Ramos (cell line): Measurements from ENCODE around the gene RNF32.
"Not testable (repeated sequence)": the region's sequence is repeated elsewhere in the genome, so short reads cannot be mapped to it uniquely, and the experiment has no call there.

Experiments
- in situ Hi-C: fragments of 300-500 bp; cut with MboI; formaldehyde crosslinking; loops from one replicate; pipeline ENCODE4 v1.14.3; 2022; ENCODE audit warnings: low sequenced_read_pairs; ENCODE audit not compliant: unreplicated experiment

RNF32 gene

DNA sequence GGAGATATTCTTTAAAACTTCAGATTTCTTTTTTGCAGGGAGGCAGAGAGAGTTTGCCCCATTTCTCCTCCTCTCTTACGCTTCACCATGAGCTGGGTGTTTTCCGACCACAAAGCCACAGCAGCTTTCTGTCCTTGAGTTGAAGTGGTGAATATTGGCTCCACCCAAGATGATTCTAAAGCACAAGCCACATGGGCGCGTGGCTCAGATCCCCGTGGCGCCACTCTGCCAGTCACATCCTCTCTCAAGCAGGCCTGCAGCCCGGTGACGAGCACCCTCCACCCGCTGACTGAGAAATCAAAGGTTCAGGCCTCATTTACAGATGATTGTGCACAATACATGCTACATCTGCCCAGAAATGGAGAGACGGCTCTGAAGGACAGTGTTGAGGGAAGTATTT, 27.6 kb upstream of the RNF32 start:
- in situ Hi-C loops = no loop called here

DNA sequence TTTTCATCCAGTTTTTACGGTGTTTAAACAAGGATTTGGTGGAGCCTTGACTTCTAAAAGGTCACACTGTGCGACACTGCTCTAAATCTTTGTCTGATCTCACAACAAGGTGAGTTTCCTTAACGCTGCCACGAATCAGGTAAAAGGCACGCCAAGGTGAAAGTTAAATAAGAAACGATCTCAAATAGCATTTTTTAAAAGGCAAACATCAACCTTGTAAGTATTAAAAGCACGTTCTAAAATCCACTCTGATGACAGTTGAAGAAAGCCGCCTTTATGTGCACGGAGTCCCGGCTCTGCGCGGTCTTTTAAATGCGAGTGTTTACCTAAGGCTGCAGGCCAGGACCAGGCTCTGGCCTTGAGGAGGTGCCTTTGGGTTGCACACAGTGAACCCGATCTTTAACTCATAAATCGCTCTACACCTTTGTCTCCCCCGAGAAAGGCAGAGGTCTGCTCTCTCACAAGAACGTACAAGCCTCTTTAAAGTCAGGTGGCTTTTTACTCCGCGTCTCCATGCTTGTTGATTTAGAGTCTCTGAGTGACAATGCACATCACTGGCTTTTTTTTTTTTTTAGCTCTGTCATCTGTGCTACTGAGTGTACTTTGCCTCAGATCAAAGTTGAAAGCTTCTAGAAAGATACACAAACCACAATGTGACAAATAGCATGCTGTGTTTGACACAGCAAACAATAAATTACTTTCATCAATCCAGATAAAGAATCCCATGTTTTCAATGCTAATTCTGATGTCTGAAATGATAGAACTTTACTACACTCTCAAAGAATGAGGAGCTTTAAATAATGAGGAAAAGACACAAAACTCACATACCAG, 25.9 kb upstream of the RNF32 start:
- in situ Hi-C loops = no loop called here

DNA sequence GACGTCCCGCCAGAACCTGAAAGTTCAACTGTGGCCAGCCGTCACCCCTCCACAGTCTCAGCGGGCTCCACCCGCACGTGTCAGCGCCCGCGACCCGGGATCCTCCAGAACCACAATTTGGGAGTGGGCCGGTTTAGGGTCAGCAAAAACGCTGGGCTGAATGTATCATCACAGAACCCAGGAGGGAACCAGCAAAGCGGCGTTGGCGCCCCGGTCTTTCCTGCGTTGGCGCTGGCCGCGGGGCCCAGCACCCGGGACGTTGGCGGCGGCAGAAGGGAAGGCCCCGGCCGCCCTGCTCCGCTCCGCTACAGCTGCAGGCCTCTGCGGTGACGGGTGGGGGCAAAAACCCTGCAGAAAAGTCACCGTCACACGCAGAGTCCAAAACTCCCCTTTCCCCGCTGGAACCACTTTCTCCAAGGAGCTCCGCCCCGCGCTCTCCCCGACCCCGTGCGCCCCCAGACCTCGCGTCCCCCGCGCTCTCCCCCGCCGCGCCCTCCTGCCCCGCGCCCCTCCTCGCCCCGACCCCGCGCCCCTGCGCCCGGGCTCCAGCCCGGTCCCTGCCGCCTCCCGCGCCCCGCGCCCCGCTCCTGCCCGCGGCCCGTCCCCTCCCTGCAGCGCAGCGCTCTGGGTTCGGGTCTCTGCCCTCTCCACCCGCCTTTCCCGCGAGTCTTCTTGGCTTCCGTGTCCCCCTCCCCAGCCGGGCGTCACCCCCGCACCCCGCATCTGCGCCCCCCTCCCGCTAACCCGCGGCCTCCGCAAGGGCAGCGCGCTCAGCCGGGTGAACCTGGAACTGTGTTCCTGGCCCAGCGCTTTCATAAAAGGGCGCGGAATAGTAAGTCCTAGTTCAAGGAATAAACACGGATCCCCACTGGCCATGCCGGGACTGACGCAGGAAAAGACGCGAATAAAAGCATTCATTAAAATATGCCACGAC, 24.0 kb upstream of the RNF32 start:
- in situ Hi-C loops = no loop called here

DNA sequence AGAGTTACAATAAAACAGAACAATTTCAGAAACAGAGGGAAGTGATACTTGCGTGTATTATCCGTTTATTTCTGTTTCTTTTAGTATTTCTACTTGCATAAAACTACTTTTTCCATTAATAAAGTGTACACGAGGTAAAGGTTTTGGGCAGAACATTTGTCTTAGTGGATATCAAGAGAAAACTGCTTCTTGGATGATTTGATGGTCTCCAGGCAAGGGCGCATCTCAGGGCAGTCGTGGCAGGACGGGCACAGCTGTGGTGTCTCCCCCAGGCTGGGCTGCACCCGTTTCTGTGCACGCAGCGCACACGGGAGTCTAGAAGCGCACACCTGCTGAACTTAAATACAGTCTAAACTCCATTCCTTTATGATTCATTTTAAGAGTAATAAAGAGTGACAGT, 23.4 kb upstream of the RNF32 start:
- in situ Hi-C loops = no loop called here

DNA sequence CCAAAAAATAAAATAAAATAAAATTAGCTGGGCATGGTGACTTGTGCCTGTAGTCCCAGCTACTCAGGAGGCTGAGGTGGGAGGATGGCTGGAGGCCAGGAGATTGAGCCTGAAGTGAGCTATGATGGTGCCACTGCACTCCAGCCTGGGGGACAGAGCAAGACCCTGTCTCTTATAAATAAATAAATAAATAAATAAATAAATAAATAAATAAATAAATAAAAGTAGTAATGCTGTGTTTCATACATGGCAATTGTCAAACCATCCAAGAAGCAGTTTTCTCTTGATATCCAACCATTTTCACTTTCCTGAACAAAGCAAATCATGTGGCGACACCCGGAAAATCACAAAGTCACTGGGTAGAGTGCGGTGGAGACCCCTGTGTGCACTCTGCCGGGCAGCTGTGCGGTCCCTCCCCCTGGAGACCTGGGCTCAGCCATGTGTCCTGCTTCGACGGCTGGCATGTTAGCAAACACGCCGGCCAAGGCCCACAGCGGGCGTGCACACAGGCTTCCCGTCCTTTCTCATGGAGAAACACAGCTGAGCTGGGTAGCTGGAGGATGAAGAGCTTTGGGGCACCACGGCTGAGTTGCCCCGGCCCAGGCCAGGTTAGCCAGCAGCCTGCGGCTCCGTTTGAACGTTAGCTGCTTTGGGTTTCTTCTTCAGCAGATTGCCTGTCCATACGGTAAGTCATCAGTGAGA, 22.3 kb upstream of the RNF32 start:
- in situ Hi-C loops = no loop called here

DNA sequence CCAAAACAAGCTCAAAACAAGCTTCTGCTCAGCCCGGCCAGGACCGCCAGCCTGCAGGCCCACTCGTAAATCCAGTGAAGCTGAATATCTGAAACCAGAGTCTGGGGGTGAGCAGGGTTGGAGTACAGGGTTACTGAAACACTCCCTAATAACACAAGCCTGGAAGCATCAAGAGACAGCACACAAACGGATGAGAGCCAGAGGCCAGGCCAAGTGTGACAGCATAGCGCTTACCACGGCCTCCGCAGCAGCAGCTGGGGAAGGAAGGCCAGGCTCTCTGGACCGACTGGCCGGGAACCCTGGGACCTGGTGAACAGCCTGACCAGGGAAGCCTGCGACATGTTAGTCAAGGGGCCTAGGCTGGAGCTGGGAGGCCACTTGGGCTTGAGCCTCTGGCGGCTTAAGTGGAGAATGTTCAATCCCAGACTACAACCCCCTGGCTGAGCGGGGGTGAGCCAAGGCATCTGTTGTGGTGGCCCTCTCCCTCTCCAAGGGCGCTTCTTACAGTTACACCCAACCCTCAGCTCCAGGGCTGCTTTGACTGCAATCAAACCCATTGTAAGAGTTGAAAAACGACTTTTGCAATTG, 21.7 kb upstream of the RNF32 start:
- in situ Hi-C loops = no loop called here

DNA sequence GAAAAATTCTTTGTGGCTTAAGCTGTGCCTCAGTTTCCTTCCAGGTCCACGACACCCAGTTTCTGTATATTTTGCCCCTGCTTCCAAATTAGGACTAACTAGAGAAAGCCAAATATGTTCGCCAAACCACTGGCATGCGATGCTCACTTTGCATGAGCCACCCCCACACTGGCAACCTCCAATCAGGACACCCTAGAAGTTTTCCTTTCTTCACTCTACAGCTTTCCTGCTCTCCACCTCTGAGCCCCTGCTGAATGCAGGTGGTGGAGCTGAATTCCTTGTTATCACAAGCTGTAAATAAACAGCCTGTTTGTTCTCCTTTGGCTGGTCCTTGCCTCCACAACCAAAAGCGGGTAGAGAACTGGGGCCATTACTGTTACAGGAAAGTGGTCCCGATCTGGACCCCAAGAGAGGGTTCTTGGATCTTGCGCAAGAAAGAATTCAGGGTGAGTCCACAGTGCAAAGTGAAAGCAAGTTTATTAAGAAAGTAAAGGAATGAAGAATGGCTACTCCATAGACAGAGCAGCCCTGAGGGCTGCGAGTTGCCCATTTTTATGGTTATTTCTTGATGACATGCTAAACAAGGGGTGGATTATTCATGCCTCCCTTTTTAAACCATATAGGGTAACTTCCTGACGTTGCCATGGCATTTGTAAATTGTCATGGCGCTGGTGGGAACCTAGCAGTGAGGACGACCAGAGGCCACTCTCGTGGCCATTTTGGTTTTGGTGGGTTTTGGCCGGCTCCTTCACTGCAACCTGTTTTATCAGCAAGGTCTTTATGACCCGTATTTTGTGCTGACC, 20.9 kb upstream of the RNF32 start:
- in situ Hi-C loops = not testable (repeated sequence)

DNA sequence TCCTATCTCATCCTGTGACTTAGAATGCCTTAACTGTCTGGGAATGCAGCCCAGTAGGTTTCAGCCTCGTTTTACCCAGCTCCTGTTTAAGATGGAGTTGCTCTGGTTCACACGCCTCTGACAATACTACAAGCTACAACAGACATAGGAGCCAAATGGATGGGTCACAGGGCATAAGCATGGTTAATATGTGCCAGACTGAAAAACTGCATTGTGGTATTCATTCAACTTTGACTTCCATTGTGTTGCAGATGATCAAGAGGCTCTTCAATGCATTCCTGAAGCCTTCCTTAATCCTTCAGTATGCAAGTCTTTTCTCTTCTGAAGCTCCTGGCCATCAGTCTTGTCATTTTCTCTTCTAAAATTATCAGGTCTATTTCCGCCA, 20.3 kb upstream of the RNF32 start:
- in situ Hi-C loops = no loop called here

DNA sequence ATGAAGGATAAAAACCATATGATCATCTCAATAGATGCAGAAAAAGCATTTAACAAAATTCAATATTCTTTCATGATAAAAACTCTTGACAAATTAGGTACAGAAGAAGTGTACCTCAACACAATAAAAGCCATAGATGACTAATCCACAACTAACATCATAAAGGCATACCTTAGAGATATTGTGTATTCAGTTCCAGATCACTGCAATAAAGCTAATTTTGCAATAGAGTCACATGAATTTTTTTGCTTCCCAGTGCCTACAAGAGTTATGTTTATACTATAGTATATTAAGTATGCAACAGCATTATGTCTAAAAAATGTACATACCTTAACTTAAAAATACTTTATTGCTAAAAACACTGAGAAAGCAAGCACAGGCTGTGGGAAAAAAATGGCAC, 18.9 kb upstream of the RNF32 start:
- in situ Hi-C loops = no loop called here

DNA sequence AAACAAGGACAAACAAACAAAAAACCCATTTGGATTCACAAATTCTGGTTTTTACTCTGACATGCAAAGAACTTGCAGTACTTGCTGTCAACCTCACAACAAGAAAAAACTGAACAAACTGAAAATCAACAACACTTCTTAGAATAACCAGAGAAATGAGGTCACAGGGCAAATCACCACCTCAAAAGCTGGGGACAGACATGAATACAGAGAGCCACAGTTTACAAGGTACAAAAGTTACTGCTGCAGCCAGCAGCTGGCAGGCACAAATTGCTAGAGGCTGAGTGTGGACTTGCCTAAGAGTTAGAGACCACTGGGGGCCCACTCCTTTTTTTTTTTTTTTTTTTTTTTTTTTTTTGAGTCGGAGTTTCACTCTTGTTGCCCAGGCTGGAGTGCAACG, 15.0 kb upstream of the RNF32 start:
- in situ Hi-C loops = no loop called here

DNA sequence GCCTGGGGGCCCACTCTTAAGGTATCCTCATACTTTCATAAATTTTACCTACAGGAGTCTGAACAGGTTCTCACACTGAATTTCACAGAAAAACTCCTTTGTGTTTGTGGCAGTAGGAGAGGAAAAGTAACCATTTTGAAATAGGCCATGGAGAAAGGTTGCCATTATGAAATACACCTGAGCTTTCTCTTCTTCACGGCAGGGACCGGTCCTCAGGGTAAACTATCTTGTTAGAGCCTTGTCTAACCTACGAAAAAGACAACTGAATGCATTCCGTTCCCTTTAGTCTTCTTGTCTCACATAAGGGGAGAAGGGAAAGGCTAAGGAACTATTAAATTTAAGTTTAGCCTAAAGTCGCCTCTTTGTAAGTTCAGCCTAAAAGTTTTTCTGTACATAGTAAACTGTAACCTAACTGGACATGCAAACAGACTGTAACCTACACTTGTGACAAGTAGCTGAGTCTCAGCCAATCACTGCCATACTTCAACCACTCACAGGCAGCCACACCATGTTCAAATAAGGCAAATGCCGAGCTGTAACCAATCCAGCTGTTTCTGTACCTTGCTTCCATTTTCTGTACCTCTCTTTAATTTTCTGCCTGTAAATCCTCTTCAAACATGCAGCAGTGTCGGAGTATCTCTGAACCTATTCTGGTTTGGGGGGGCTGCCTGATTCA, 14.2 kb upstream of the RNF32 start:
- in situ Hi-C loops = no loop called here

DNA sequence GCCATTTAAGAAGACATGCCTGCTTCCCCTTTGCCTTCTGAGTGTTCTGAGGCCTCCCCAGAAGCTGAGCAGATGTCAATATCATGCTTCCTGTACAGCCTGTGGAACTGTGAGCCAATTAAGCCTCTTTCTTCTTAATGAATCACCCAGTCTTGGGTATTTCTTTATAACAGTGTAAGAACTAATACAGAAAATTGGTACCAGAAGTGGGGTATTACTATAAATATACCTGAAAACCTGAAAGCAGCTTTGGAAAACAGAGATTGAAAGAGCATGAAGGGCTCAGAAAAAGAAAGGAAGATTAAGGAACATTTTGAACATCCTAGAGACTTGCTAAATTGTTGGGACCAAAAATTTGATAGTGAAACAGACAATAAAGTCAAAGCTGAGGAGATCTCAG, 12.0 kb upstream of the RNF32 start:
- in situ Hi-C loops = no loop called here

DNA sequence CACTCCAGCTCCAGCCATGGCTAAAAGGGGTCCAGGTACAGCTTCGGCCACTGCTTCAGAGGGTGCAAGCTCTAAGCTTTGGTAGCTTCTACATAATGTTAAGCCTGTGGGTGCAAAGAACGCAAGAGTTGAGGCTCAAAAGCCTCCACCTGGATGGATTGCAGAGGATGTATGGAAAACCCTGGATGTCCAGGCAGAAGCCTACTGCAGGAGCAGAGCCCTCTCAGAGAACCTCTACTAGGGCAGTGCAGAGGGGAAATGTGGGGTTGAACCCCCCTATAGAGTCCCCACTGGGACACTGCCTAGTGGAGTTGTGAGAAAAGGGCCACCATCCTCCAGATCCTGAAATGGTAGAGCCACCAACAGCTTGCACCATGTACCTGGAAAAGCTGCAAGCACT, 10.7 kb upstream of the RNF32 start:
- in situ Hi-C loops = no loop called here

DNA sequence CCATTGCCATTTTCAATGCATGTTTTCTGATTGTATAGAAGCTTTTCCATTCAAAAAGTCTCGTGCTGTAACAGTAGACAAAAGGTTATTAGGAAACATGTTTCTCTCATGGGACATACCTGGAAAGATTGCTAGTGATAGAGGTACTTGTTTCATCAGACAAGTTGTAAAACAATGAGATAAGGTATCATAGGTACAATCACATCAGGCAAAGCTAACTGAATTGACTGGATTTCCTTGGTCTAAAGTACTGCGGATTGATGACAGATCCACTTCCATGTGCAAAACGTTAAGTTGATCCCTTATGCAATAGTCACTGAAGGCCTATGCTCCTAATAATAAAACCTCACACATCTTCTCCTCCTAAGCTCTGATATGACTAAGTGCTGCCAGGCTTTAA, 6.5 kb upstream of the RNF32 start:
- in situ Hi-C loops = no loop called here

DNA sequence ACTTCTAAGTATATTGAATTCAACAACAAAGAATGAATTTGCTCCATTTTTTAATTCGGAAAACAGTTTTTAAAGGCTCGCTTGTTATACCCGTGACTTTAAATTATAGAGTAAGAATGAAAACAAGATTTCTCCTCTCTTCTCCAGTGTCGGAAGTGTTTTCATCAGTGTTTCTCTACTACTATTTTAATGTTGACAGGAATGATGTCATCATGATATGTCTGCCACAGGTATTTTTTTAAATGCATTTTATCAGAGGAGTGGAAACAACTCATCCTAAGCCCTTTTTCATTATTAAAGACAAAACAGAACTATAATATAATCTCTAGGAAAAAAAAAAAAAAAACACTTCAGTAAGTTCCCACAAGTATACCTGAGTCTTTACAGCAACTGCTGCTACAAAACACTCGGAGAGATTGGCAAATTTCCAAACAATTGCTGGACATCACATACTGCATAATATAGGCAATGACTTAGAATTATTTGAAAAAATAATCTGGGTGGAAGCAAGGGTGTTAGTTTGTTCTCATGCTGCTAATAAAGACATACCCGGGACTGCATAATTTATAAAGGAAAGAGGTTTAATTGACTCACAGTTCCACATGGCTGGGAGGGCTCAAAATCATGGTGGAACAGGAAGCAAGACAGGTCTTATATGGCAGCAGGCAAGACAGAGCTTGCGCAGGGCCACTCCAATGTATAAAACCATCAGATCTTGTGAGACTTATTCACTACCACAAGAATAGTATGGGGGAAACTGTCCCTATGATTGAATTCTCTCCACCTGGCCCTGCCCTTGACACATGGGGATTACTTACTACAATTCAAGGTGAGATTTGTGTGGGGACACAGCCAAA, 4.8 kb upstream of the RNF32 start:
- in situ Hi-C loops = no loop called here

DNA sequence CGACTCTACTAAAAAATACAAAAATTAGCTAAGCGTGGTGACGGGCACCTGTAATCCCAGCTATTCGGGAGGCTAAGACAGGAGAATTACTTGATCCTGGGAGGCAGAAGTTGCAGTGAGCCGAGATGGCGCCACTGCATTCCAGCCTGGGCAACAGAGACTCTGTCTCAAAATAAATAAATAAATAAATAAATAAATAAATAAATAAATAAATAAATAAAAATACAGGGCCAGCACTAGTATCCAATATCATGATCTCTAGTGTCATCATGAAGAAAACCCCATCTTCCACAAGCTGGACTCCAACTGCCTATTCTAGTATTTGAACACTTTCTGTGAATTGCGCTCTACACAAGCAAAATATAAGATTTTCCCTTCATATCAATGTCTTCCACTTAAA, 3.5 kb upstream of the RNF32 start:
- in situ Hi-C loops = not testable (repeated sequence)

DNA sequence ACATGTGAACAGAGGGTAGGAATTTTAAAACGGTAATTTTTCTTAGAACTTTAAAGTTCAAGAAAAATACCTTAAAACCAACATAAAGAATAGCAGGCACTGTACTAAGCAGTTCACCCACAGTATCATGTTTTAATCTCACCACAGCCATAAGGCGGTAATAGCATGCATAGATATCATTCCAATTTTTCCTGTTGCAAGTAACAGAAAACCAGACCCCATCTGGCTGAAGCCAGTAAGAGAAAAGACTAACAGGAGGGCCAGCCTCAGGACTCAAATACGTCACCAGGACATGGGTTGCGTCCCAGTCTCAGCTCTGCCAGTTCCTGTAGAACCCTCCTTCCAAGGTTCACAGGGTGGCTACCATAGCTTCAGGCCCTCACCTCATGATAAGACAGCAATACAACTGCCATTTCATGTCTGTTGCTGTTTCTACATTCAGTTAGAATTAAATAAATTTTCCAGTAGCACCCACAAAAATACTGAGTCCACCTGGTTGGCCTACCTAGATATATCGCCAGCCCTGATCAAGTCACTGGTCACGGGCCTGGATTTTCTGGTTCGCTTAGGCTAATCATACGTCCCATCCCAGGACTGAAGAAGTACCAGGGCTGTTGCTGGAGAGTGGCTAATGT, 2.0 kb upstream of the RNF32 start:
- in situ Hi-C loops = no loop called here
